HepG2 (cell line): ENCODE measurements around the gene AUTS2.

Experiments used
- HNRNPL ChIP-seq: fragments of 200-400 bp; formaldehyde crosslinking; IDR thresholded peaks from 2 replicates; pipeline ENCODE4 v1.6.1; 2017; ENCODE audit warnings: mild to moderate bottlenecking, low read depth, low read length
- JUNB ChIP-seq: sonication (generic); formaldehyde crosslinking; IDR thresholded peaks from 2 replicates; pipeline ENCODE4 v1.8.0; 2022; ENCODE audit warnings: missing genetic modification reagents, mild to moderate bottlenecking, borderline replicate concordance
- NCOR1 ChIP-seq: fragments of 200-600 bp; sonication (generic); IDR thresholded peaks from 2 replicates; pipeline ENCODE4 v1.7.0; 2017; ENCODE audit warnings: antibody characterized with exemption, low read length, borderline replicate concordance
- POLR2AphosphoS5 ChIP-seq: IDR thresholded peaks from 2 replicates; pipeline ENCODE4 v1.6.1; 2012; ENCODE audit warnings: low read depth, low read length
- TCF7 ChIP-seq: sonication (generic); IDR thresholded peaks from 2 replicates; pipeline ENCODE4 v1.6.1; 2016; ENCODE audit warnings: antibody characterized with exemption, low read depth
- TF ChIP-seq, protein P1 (sequence below): sonication (generic); formaldehyde crosslinking; IDR thresholded peaks from 2 replicates; pipeline ENCODE4 v1.8.1; 2023; ENCODE audit warnings: mild to moderate bottlenecking, moderate library complexity, missing genetic modification reagents

DNA sequence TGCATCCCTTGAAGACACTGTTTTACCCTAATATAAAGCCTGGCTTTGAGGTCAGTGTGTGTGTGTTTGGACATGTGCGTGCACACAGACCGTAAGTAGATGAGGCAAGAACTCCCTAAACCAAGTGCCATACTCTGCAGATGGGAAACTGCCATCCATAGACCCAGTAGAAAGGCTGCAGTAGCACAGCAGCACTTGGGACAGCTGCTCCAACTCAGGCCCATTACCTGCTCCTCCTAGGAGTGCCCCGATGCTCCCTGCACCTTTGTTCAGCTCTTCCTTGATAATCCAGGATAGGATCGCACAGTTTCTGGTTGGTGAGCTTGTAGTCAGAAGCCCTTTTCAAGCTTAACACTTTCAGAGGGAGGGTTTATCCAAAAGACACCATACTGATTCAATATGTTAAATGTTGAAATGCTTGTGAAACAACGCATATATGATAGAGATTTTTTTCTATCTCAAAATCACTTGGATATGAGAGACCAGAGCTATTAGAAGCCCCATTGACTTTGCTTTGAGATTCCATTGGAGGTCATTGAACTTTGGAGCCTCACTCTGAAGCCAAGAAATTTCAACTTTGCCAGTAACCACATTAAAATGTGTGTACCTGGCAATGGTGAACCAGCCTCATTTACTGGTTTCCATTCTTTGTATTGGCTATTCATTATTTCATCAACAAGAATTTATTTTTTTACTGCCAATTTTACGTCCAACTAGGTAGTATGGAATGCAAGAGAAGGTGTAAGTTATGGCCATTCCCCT lies 776.7 kb downstream of the AUTS2 start:
- TF ChIP-seq POLR2AphosphoS5 (no peak), TCF7 (no peak), HNRNPL (no peak), JUNB (CRISPR knock-in tag) (no peak), NCOR1 (no peak)
- TF ChIP-seq, protein P1, sequence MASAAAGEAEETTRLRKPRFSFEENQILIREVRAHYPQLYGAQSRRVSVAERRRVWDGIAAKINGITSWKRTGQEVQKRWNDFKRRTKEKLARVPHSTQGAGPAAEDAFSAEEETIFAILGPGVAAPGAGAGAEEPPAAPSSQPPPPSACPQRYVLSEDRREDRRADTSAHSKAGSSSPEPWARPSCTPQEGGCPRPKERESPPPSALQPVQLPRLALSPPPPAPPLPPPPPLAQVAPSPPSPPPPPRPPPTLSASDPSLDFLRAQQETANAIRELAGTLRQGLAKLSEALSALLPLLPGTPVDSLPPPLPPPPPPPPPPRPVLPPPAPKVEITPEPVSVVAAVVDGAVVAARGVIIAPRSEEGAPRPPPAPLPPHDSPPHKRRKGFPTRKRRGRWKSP, result no peak
